ENCODE results near the gene TMEM119. TPM values are rescaled to one million over a fixed set of nuclear protein-coding genes. Genes with fewer than 3 reads are reported as not detected.

TMEM119 gene
- total and polyA plus RNA-seq, 2 of the 13 experiments (the other 11 are each of a cell fraction or from before 2014, with no cell fraction given) = not detected

DNA sequence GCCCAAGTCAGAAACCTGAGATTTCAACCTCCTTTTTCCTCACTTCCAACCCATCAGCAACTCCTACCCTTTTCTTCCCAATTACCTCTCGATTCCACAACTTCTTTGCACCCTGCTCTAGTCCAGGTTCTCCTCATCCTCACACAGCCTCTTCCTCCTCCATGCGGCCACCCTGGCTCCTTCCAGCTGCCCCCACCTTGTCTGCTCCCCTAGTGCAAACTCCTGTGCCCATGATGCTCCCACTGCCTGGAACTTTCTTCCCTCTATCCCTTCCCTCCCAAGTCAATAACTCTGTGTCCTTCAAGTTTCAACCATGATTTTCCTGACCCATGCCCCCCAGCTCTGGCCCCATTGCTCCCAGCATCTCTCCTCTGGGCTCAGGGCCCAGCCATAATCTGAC is 18.5 kb upstream of the TMEM119 start (continued):
- TF ChIP-seq FOXM1 (CRISPR knock-in tag; IDR thresholded peaks at IDR 0.05) (no peak), ZNF235 (CRISPR knock-in tag; IDR thresholded peaks at IDR 0.05; ENCODE audit: borderline replicate concordance) (no peak), ZNF451 (CRISPR knock-in tag; IDR thresholded peaks at IDR 0.05) (no peak), ZNF629 (CRISPR knock-in tag; conservative IDR thresholded peaks at IDR 0.05) (no peak), AKNA (CRISPR knock-in tag; IDR thresholded peaks at IDR 0.05; ENCODE audit: borderline replicate concordance) (no peak), MZF1 (CRISPR knock-in tag; IDR thresholded peaks at IDR 0.05; ENCODE audit: borderline replicate concordance) (no peak), KDM5B (CRISPR knock-in tag; IDR thresholded peaks at IDR 0.05; ENCODE audit: borderline replicate concordance) (no peak)
- TF ChIP-seq, protein P1, sequence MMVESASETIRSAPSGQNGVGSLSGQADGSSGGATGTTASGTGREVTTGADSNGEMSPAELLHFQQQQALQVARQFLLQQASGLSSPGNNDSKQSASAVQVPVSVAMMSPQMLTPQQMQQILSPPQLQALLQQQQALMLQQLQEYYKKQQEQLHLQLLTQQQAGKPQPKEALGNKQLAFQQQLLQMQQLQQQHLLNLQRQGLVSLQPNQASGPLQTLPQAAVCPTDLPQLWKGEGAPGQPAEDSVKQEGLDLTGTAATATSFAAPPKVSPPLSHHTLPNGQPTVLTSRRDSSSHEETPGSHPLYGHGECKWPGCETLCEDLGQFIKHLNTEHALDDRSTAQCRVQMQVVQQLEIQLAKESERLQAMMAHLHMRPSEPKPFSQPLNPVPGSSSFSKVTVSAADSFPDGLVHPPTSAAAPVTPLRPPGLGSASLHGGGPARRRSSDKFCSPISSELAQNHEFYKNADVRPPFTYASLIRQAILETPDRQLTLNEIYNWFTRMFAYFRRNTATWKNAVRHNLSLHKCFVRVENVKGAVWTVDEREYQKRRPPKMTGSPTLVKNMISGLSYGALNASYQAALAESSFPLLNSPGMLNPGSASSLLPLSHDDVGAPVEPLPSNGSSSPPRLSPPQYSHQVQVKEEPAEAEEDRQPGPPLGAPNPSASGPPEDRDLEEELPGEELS (CRISPR knock-in tag; IDR thresholded peaks at IDR 0.05) = no peak
